GM18517 (cell line): Measurements from ENCODE around the gene MYH8.

Source experiments
- ATAC-seq: cut with Tn5 transposase; IDR thresholded peaks from one replicate; pipeline ENCODE4 v1.9.1; 2021; ENCODE audit warnings: mild to moderate bottlenecking, moderate library complexity; ENCODE audit not compliant: unreplicated experiment

The MYH8 gene

DNA sequence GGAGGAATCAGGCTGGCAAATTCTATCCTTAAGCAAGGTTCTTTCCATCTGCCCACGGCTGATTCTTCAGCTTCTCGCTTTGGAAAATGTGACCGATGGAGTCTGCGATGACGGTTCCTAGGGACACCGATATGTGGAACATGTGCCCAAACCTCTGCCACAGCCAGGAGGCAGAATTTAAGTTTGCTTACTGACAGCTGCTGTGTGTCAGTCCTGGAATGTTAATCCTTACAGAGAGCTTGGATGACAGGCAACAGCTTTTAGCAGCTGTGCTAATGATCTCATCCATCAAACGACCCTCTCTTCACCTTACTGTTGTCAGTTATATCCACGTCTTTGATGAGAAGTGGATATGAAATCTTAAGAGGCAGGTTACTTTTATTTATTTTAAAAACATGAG, 37.6 kb downstream of the MYH8 start:
- no peak for ATAC-seq

- no peak for ATAC-seq
Measured at GRCh38 chr17:10380631-10381408, 40.9 kb downstream of the MYH8 start.

DNA sequence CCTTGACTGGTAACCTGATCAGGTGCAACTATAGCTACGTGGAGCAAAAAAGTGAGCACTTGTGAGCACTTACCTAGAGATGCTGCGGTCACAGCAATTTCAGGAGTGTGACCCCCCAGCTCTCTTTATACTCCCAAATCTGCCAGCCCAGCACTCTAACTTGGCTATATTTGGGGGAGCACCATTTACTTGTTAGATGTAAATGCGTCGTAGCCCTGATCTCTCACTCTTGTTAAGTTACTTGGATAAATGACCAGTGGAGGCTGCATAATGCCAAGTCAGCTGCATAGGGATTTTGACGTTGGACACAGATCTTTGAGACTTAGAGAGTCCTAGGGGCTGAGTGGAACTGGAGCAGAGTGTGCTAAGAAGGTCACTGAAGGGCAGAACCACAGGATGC, 48.8 kb downstream of the MYH8 start, which contains the start of gene MYH13:
Gene MYH13 (minus strand): TSS at position 101 of the 400 bp plus-strand sequence. CDS start 8,476 bp downstream, outside the sequence.
- no peak for ATAC-seq

GRCh38 chr17:10370016-10370608, 51.6 kb downstream of the MYH8 start:
- ATAC-seq: no peak

- no peak for ATAC-seq
Measured at GRCh38 chr17:10369239-10369638, 52.5 kb downstream of the MYH8 start.

DNA sequence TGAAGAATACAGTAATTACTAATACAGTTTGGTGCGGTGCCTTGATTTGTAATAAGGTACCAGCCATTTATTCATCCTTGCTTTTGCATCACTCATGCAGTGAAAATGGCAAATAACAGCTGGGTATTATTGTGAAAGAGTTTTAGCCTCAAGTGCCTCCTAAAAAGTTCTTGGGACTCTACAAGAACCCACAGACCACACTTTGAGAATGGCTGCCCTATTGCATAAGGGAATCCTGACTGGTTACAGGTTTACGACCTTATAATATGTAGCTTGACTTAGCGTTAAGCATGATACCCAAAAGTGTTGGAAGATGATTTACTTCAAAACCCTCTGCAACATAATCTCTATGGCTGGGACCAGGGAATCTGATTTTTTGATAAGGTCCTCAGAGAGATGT, 53.2 kb downstream of the MYH8 start:
- ATAC-seq: no peak

- ATAC-seq: no peak
Measured at GRCh38 chr17:10360578-10360977, 61.2 kb downstream of the MYH8 start.

GRCh38 chr17:10357768-10358167, 64.0 kb downstream of the MYH8 start:
- ATAC-seq: no peak

DNA sequence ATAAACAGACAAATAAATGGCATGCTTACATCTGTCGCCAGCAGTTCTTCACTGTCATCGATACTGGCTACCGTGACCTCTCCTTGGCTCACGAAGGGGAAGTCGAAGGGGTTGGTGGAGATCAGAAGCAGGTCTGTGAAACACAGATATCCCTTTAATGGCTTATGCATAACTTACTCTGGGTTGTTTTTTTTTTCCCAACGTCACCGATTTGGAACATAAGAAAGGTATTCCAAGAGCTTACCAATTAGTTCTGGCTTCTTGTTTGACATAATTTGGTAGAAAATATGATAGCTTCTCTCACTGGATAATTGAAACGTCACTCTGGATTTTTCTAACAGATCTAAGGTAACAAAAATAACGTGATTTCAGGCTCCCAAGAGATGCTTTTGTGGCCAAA, 67.1 kb downstream of the MYH8 start:
- no peak for ATAC-seq

- ATAC-seq: no peak
Measured at GRCh38 chr17:10352893-10353292, 68.9 kb downstream of the MYH8 start.

GRCh38 chr17:10349403-10349802, 72.3 kb downstream of the MYH8 start:
- ATAC-seq: no peak

- no peak for ATAC-seq
Measured at GRCh38 chr17:10344816-10345215, 76.9 kb downstream of the MYH8 start.
